Subcutaneous abdominal adipose tissue (tissue), 5 donors: Measurements from ENCODE around the gene NID1.

Source experiments
- H3K27ac ChIP-seq: one replicate; pipeline ENCODE4 v1.7.0; 2013; ENCODE audit warnings: low read depth, mild to moderate bottlenecking, inconsistent platforms, low read length, moderate library complexity
- H3K27me3 ChIP-seq, 5 donors: one replicate each; pipeline ENCODE4 v1.7.0; 2013; ENCODE audit warnings: low read length in 5 of 5, inconsistent platforms in 1 of 5; ENCODE audit not compliant: control insufficient read depth in 5 of 5, insufficient read depth in 4 of 5
- H3K36me3 ChIP-seq, 5 donors: one replicate each; pipeline ENCODE4 v1.7.0; 2013; ENCODE audit warnings: low read length in 5 of 5; ENCODE audit not compliant: control insufficient read depth in 5 of 5, insufficient read depth in 5 of 5
- H3K4me1 ChIP-seq, 5 donors: one replicate each; pipeline ENCODE4 v1.7.0; 2013; ENCODE audit warnings: low read length in 5 of 5, mild to moderate bottlenecking in 3 of 5, moderate library complexity in 1 of 5; ENCODE audit not compliant: control insufficient read depth in 5 of 5, insufficient read depth in 5 of 5
- H3K4me3 ChIP-seq, 5 donors: one replicate each; pipeline ENCODE4 v1.7.0; 2013; ENCODE audit warnings: low read length in 5 of 5, low read depth in 1 of 5
- H3K9ac ChIP-seq, 5 donors: one replicate each; pipeline ENCODE4 v1.7.0; 2013; ENCODE audit warnings: low read length in 5 of 5, mild to moderate bottlenecking in 4 of 5, moderate library complexity in 3 of 5
- H3K9me3 ChIP-seq, 5 donors: one replicate each; pipeline ENCODE4 v1.7.0; 2013; ENCODE audit warnings: low read length in 5 of 5; ENCODE audit not compliant: control insufficient read depth in 5 of 5
- donor health status: healthy.
- donor health status: healthy.
- donor health status: healthy.
- donor health status: healthy.
- donor health status: healthy.

NID1 gene

GRCh38 chr1:236092899-236093298, 28.0 kb upstream of the NID1 start:
- Histone ChIP-seq H3K27me3 (no peaks in the 10 kb centered on the region), H3K9ac (no peak overlapping the region), H3K9me3 (peaks cover 0 to 11% (median 8%) of the 10 kb centered on the region in 5 donors), H3K4me1 (peaks cover 0 to 4% (median 0%) of the 10 kb centered on the region in 5 donors), H3K36me3 (no peaks in the 10 kb centered on the region), H3K27ac (no peak overlapping the region), H3K4me3 (no peak overlapping the region)

- H3K9me3 ChIP-seq: peaks cover 0 to 11% (median 5%) of the 10 kb centered on the region in 5 donors
- no peak overlapping the region for H3K9ac ChIP-seq
- H3K4me3 ChIP-seq: no peak overlapping the region
- no peak overlapping the region for H3K27ac ChIP-seq
- H3K27me3 ChIP-seq: no peaks in the 10 kb centered on the region
- peaks cover 0 to 2% (median 0%) of the 10 kb centered on the region in 5 donors for H3K4me1 ChIP-seq
- no peaks in the 10 kb centered on the region for H3K36me3 ChIP-seq
Observed at GRCh38 chr1:236091933-236092318, 27.0 kb upstream of the NID1 start.

DNA sequence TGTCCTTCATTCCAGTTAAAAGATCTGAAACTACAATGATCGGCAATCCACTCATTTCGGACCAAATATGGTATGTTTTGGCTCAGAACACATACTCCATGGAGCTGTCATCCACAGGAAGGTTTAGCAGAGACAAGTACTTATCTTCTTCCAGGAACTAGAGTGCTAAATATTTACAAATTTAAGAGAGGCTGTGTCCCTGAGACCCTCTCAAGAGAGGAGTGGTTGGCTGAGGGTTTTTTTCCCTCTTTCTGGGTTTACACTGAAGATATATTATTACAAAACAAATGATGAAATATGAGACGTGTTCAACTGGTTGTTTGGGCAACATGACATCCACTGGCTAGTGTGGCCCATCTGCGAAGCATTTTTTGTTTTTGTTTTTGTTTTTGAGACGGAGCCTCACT, 25.9 kb upstream of the NID1 start:
- Histone ChIP-seq H3K36me3 (no peaks in the 10 kb centered on the region), H3K4me1 (peaks cover 0 to 9% (median 0%) of the 10 kb centered on the region in 5 donors), H3K27ac (no peak overlapping the region), H3K9ac (no peak overlapping the region), H3K9me3 (peaks cover 0 to 3% (median 0%) of the 10 kb centered on the region in 5 donors), H3K4me3 (no peak overlapping the region), H3K27me3 (no peaks in the 10 kb centered on the region)

- Histone ChIP-seq H3K36me3 (no peaks in the 10 kb centered on the region), H3K9ac (no peak overlapping the region), H3K27me3 (no peaks in the 10 kb centered on the region), H3K4me1 (peaks cover 0 to 9% (median 0%) of the 10 kb centered on the region in 5 donors), H3K27ac (no peak overlapping the region), H3K4me3 (no peak overlapping the region), H3K9me3 (no peaks in the 10 kb centered on the region)
Observed at GRCh38 chr1:236089046-236089773, 24.3 kb upstream of the NID1 start.

DNA sequence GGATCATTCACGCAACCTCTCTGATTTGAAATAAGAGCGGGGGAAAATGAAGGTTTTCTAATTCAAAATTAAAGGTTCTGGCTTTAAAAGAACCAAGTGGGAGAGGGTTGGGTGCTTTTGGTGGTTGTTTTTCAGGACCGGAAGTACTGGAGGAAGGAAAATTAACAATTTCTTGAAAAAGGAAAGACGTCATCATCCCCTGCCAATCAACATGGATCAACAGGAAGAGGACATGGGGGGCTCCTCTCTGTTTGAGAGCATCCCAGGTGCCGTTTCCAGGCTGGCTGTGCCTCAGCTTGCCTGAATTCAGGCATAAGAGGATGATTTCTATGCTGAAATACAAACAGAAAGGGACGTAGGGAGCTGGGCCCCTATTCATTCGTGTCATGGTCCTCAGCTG, 21.6 kb upstream of the NID1 start:
- Histone ChIP-seq H3K4me3 (no peak overlapping the region), H3K9me3 (no peaks in the 10 kb centered on the region), H3K9ac (no peak overlapping the region), H3K4me1 (peaks cover 0 to 19% (median 0%) of the 10 kb centered on the region in 5 donors), H3K27me3 (no peaks in the 10 kb centered on the region), H3K36me3 (no peaks in the 10 kb centered on the region), H3K27ac (no peak overlapping the region)

- H3K36me3 ChIP-seq: no peaks in the 10 kb centered on the region
- no peaks in the 10 kb centered on the region for H3K9me3 ChIP-seq
- no peak overlapping the region for H3K4me3 ChIP-seq
- H3K9ac ChIP-seq: no peak overlapping the region
- H3K4me1 ChIP-seq: peaks cover 0 to 18% (median 0%) of the 10 kb centered on the region in 5 donors
- H3K27ac ChIP-seq: no peak overlapping the region
- H3K27me3 ChIP-seq: no peaks in the 10 kb centered on the region
Observed at GRCh38 chr1:236085545-236086159, 20.8 kb upstream of the NID1 start.

DNA sequence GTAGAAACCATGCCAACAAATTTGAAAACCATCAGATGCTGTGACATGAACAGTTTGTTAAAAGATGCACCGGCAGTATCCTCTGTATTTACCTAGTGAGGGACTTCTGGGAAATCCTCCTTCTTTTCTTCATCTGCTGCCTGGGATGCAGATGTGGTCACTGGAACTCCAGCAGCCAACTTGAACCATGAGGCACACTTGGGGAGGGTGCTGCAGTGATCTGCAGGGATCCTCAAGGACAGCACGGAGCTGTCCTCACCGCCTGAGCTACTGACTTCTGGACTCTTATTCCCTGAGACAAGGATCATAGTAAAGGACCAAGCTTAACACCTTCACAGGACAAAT, 19.5 kb upstream of the NID1 start:
- H3K9me3 ChIP-seq: no peaks in the 10 kb centered on the region
- H3K9ac ChIP-seq: no peak overlapping the region
- H3K27me3 ChIP-seq: no peaks in the 10 kb centered on the region
- H3K4me1 ChIP-seq: peaks cover 0 to 18% (median 0%) of the 10 kb centered on the region in 5 donors
- no peaks in the 10 kb centered on the region for H3K36me3 ChIP-seq
- H3K4me3 ChIP-seq: no peak overlapping the region
- H3K27ac ChIP-seq: no peak overlapping the region

DNA sequence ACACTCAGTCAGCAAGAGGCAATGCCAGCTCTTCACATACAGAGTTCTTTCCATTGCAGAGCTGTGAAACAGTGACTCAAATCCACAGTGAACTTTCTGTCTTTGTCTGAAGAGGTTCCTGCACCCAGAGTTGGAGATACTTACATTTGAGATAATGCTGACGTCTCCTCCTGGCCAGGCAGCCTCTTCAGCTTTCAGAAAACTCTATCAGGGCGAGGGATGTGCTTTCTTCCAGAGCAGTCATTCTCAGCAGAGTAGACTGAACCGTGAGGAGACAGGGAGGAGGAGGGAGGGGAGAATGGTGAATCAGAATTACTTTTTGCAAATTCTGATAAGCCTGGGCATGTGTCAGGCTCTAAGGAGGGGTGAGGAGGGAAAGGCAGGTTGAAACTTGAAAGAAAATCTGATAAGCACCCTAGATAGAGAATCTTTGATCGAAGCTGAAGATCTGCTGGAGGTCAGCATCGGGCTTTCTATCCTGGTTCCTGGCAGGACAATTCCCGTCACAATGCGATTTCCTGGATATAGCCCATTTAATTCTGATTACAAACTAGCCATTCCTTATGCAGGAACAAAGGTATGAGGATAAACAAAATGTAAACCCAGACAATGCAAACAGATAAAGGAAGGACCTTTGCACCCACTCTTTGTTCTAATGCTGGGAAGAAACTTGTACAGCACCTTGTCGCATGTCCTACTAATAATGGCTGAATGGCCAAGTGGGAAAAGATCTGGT, 18.9 kb upstream of the NID1 start:
- Histone ChIP-seq H3K27me3 (no peaks in the 10 kb centered on the region), H3K4me3 (no peak overlapping the region), H3K9me3 (no peaks in the 10 kb centered on the region), H3K9ac (no peak overlapping the region), H3K27ac (no peak overlapping the region), H3K36me3 (no peaks in the 10 kb centered on the region), H3K4me1 (peaks cover 0 to 18% (median 0%) of the 10 kb centered on the region in 5 donors)

GRCh38 chr1:236082526-236082925, 17.6 kb upstream of the NID1 start:
- Histone ChIP-seq H3K9ac (no peak overlapping the region), H3K4me3 (no peak overlapping the region), H3K27ac (no peak overlapping the region)

More at GRCh38 chr1:236082526-236082925, 17.6 kb upstream of the NID1 start:
- H3K36me3 ChIP-seq: no peaks in the 10 kb centered on the region
- no peaks in the 10 kb centered on the region for H3K27me3 ChIP-seq
- no peaks in the 10 kb centered on the region for H3K9me3 ChIP-seq
- H3K4me1 ChIP-seq: peaks cover 0 to 18% (median 0%) of the 10 kb centered on the region in 5 donors
